Esophagus muscularis mucosa (tissue), 4 donors: ENCODE data around the gene HS6ST3. TPM values are rescaled to one million over a fixed set of nuclear protein-coding genes. Genes with fewer than 3 reads are reported as not detected.

Experiments
- DNase-seq: peaks from one replicate; pipeline ENCODE4 v3.0.0-alpha.2; 2017; ENCODE audit errors: extremely low spot score
- H3K27ac ChIP-seq, 4 donors: fragments of 200-600 bp; sonication (generic); replicated peaks in 1 of 4; 1 replicate in 3 of 4; 2 replicates in 1 of 4; pipeline ENCODE4 v1.5.1; 2016 to 2019; ENCODE audit warnings: mild to moderate bottlenecking in 1 of 4
- H3K27me3 ChIP-seq, 4 donors: fragments of 200-600 bp; sonication (generic); one replicate each; pipeline versions ENCODE4 v1.5.1 to v1.6.0; 2016 to 2019
- H3K36me3 ChIP-seq, 4 donors: fragments of 200-600 bp; sonication (generic); one replicate each; pipeline ENCODE4 v1.5.1; 2016 to 2019
- H3K4me1 ChIP-seq, 4 donors: fragments of 200-600 bp; sonication (generic); one replicate each; pipeline ENCODE4 v1.5.1; 2016 to 2019
- H3K4me3 ChIP-seq, 4 donors: fragments of 200-600 bp; sonication (generic); 1 replicate in 2 of 4; 2 replicates in 2 of 4; pipeline ENCODE4 v1.5.1; 2016 to 2019; ENCODE audit warnings: mild to moderate bottlenecking in 4 of 4, moderate library complexity in 1 of 4
- H3K9me3 ChIP-seq, 4 donors: fragments of 200-600 bp; sonication (generic); 1 replicate in 3 of 4; 2 replicates in 1 of 4; pipeline ENCODE4 v1.5.1; 2016 to 2019
- CTCF ChIP-seq, 3 experiments: fragments of 200-600 bp in 2 of 3; fragments of 450-650 bp in 1 of 3; sonication (generic) in 2 of 3; IDR thresholded peaks; one replicate each; pipeline ENCODE4 v1.5.1; 2017 to 2019; ENCODE audit warnings: antibody characterized with exemption in 3 of 3, mild to moderate bottlenecking in 2 of 3, moderate library complexity in 1 of 3
- EP300 ChIP-seq: sonication (generic); formaldehyde crosslinking; IDR thresholded peaks from one replicate; pipeline ENCODE4 v1.6.1; 2017; ENCODE audit warnings: antibody characterized with exemption
- POLR2A ChIP-seq: fragments of 450-650 bp; IDR thresholded peaks from one replicate; pipeline ENCODE4 v1.6.1; 2017; ENCODE audit warnings: antibody characterized with exemption, moderate library complexity, mild to moderate bottlenecking, low read depth
- POLR2AphosphoS5 ChIP-seq, 2 donors: sonication (generic); formaldehyde crosslinking; IDR thresholded peaks; one replicate each; pipeline ENCODE4 v1.6.1; 2017; ENCODE audit warnings: antibody characterized with exemption in 2 of 2
- WGBS: methylation state at CpG from one replicate; pipeline ENCODE4 v1.1.5; 2018; 5-methylcytosine and 5-hydroxymethylcytosine counted together
- intact Hi-C: fragments of 100-400 bp; cut with DNase I; formaldehyde crosslinking; loops from one replicate; pipeline ENCODE4 v1.15.1; 2023
- total RNA-seq, 4 donors: library from RNA; depleted of rRNA; stranded (reverse); fragments of >200 nt; gene quantifications; one replicate each; pipeline versions ENCODE4 v1.1.0 to v1.2.1, GENCODE V29; 2016

The HS6ST3 gene
- total RNA-seq, 4 donors from 2014 or later: 4.6 to 12.4 (median 7.9) TPM

- no peak for TF ChIP-seq POLR2A
- no peak for TF ChIP-seq CTCF (IDR thresholded peaks at IDR 0.05)
- TF ChIP-seq EP300: no peak
- TF ChIP-seq POLR2AphosphoS5 (IDR thresholded peaks at IDR 0.05): no peak
- Histone ChIP-seq H3K4me1 (no peaks in the 10 kb centered on the region), H3K9me3 (no peaks in the 10 kb centered on the region), H3K36me3 (no peaks in the 10 kb centered on the region), H3K27me3 (no peaks in the 10 kb centered on the region), H3K4me3 (no peak overlapping the region), H3K27ac (no peak overlapping the region)
- no peak for DNase-seq
- intact Hi-C loops: no loop called here
These were observed 582.1 kb downstream of the HS6ST3 start for GRCh38 chr13:96672016-96672415.

- Histone ChIP-seq H3K27me3 (no peaks in the 10 kb centered on the region), H3K36me3 (no peaks in the 10 kb centered on the region), H3K4me3 (no peak overlapping the region), H3K4me1 (no peaks in the 10 kb centered on the region), H3K9me3 (no peaks in the 10 kb centered on the region), H3K27ac (no peak overlapping the region)
- TF ChIP-seq POLR2AphosphoS5 (IDR thresholded peaks at IDR 0.05) (no peak), EP300 (no peak), CTCF (IDR thresholded peaks at IDR 0.05) (no peak), POLR2A (no peak)
- 76% methylated on average over 3 of the region's 3 CpGs for WGBS
- intact Hi-C loops: no loop called here
- no peak for DNase-seq
These were observed 583.9 kb downstream of the HS6ST3 start for GRCh38 chr13:96673825-96674224.

- Histone ChIP-seq H3K4me1 (no peaks in the 10 kb centered on the region), H3K36me3 (no peaks in the 10 kb centered on the region), H3K27ac (no peak overlapping the region), H3K9me3 (no peaks in the 10 kb centered on the region), H3K4me3 (no peak overlapping the region), H3K27me3 (no peaks in the 10 kb centered on the region)
- intact Hi-C loops: no loop called here
- no peak for TF ChIP-seq POLR2AphosphoS5 (IDR thresholded peaks at IDR 0.05)
- no peak for TF ChIP-seq EP300
- TF ChIP-seq POLR2A: no peak
- TF ChIP-seq CTCF (IDR thresholded peaks at IDR 0.05): no peak
- no peak for DNase-seq
These were observed 587.1 kb downstream of the HS6ST3 start for GRCh38 chr13:96677029-96677428.

DNA sequence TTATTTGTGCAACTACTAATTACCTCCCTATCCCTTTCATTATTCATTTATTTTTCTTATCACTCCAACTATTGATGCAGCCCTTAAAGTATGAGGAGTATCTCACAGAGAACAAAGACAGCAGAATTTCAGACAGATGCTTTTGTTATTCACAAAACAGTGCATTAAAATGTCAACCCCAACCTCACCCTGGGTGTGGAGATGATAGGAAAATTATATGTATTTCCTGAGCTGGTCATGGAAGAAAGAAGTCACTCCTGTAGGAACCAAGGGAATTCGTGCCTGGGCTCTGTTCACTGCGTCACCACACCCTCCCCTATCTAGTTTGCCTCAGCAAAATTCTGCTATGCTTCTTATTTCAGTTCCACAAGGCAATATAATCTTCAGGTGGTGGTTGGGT lies 588.9 kb downstream of the HS6ST3 start:
- Histone ChIP-seq H3K36me3 (no peaks in the 10 kb centered on the region), H3K4me1 (no peaks in the 10 kb centered on the region), H3K27me3 (no peaks in the 10 kb centered on the region), H3K27ac (no peak overlapping the region), H3K4me3 (no peak overlapping the region), H3K9me3 (no peaks in the 10 kb centered on the region)
- DNase-seq: no peak
- 72% methylated on average over 2 of the region's 2 CpGs for WGBS
- TF ChIP-seq EP300: no peak
- no peak for TF ChIP-seq POLR2A
- TF ChIP-seq POLR2AphosphoS5 (IDR thresholded peaks at IDR 0.05): no peak
- TF ChIP-seq CTCF (IDR thresholded peaks at IDR 0.05): no peak
- intact Hi-C loops: no loop called here

GRCh38 chr13:96680898-96681297 lies 591.0 kb downstream of the HS6ST3 start:
- 89% methylated on average over 5 of the region's 5 CpGs for WGBS
- Histone ChIP-seq H3K36me3 (no peaks in the 10 kb centered on the region), H3K27me3 (no peaks in the 10 kb centered on the region), H3K9me3 (no peaks in the 10 kb centered on the region), H3K27ac (no peak overlapping the region), H3K4me1 (no peaks in the 10 kb centered on the region), H3K4me3 (no peak overlapping the region)
- DNase-seq: no peak
- intact Hi-C loops: no loop called here
- TF ChIP-seq EP300: no peak
- no peak for TF ChIP-seq POLR2AphosphoS5 (IDR thresholded peaks at IDR 0.05)
- TF ChIP-seq CTCF (IDR thresholded peaks at IDR 0.05): no peak
- no peak for TF ChIP-seq POLR2A
